Activated CD4-positive, alpha-beta memory T cell treated with anti-CD3 and anti-CD28 coated beads, Interleukin-2, amount 10 ng/mL, durations not matched to agents 7 days and 5 days (primary cell): ENCODE measurements around the gene SUPT3H. TPM values are rescaled to one million over a fixed set of nuclear protein-coding genes. Genes with fewer than 3 reads are reported as not detected.

Experiments
- CTCF ChIA-PET: fragments of 350-600 bp; sonication (Branson Sonifier 250); formaldehyde crosslinking; loops from one replicate; lab custom pipeline; 2021; ENCODE audit warnings: antibody characterized with exemption, inconsistent platforms; lab: Charles Lee
- POLR2A ChIA-PET: fragments of 350-600 bp; sonication (Branson Sonifier 250); formaldehyde crosslinking; loops from one replicate; lab custom pipeline; 2021; ENCODE audit warnings: antibody characterized with exemption; lab: Charles Lee
- DNase-seq: peaks from one replicate; pipeline ENCODE4 v3.0.0-alpha.2; 2020
- H3K27ac Mint-ChIP-seq: one replicate; pipeline ENCODE4 v1.8.0; 2021; ENCODE audit warnings: mild to moderate bottlenecking, mixed read lengths
- H3K27me3 Mint-ChIP-seq: one replicate; pipeline ENCODE4 v1.8.0; 2021; ENCODE audit warnings: mixed read lengths
- H3K36me3 Mint-ChIP-seq: one replicate; pipeline ENCODE4 v1.8.0; 2021; ENCODE audit warnings: low read depth, mixed read lengths
- H3K4me1 Mint-ChIP-seq: one replicate; pipeline ENCODE4 v1.8.0; 2021; ENCODE audit warnings: mixed read lengths
- H3K4me3 Mint-ChIP-seq: one replicate; pipeline ENCODE4 v1.8.0; 2021; ENCODE audit warnings: mild to moderate bottlenecking, mixed read lengths
- H3K9me3 Mint-ChIP-seq: one replicate; pipeline ENCODE4 v1.8.0; 2021; ENCODE audit warnings: mixed read lengths
- total RNA-seq, 2 experiments: library from RNA; stranded (reverse); gene quantifications; one replicate each; pipeline ENCODE4 v1.2.3, GENCODE V29; 2021

SUPT3H gene
- total RNA-seq, 2 experiments from 2014 or later: 7.4 to 9.7 TPM

DNA sequence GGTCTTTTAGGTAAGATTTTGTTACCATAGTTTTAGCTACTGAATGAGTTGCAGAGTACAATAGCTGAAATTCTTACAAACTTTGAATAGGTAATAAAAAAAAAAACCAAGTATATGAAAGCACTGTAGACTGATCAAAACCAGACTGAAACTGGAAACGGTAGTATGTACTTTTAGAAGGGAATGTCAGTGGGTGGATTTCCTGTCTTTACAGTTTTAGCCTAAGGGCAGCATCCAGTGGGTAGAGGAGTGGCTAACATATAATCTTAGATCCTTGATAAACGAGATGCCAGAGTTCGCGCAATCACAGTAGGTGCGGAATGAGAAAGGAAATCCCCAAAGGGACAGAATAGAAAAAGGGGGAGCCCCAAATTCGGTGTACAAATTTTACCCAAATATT lies 435.5 kb downstream of the SUPT3H start:
- no peak overlapping the region for H3K4me3 Mint-ChIP-seq
- peaks cover 23% of the 10 kb centered on the region for H3K4me1 Mint-ChIP-seq
- no peaks in the 10 kb centered on the region for H3K27me3 Mint-ChIP-seq
- peaks cover 23% of the 10 kb centered on the region for H3K36me3 Mint-ChIP-seq
- CTCF ChIA-PET: no interaction called here
- peaks cover 34% of the 10 kb centered on the region for H3K9me3 Mint-ChIP-seq
- no peak overlapping the region for H3K27ac Mint-ChIP-seq
- no peak for DNase-seq
- POLR2A ChIA-PET: no interaction called here

DNA sequence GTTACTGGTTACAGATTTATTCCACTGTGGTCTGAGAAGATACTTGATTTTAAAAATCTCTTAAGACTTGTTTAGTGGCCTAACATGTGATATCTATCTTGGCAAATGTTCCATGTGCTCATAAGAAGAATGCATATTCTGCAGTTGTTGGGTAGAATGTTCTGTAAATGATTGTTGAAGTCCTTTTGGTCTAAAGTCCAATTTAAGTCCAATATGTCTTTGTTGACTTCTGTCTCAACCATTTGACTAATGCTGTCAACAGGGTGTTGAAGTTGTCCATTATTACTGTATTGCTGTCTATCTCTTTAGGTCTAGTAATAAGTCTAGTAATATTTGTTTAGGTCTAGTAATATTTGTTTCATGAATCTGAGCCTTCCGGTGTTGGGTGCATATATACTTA lies 437.4 kb downstream of the SUPT3H start:
- H3K27ac Mint-ChIP-seq: no peak overlapping the region
- peaks cover 34% of the 10 kb centered on the region for H3K4me1 Mint-ChIP-seq
- peaks cover 22% of the 10 kb centered on the region for H3K9me3 Mint-ChIP-seq
- POLR2A ChIA-PET: no interaction called here
- CTCF ChIA-PET: no interaction called here
- H3K4me3 Mint-ChIP-seq: no peak overlapping the region
- peaks cover 19% of the 10 kb centered on the region for H3K36me3 Mint-ChIP-seq
- H3K27me3 Mint-ChIP-seq: no peaks in the 10 kb centered on the region
- no peak for DNase-seq

DNA sequence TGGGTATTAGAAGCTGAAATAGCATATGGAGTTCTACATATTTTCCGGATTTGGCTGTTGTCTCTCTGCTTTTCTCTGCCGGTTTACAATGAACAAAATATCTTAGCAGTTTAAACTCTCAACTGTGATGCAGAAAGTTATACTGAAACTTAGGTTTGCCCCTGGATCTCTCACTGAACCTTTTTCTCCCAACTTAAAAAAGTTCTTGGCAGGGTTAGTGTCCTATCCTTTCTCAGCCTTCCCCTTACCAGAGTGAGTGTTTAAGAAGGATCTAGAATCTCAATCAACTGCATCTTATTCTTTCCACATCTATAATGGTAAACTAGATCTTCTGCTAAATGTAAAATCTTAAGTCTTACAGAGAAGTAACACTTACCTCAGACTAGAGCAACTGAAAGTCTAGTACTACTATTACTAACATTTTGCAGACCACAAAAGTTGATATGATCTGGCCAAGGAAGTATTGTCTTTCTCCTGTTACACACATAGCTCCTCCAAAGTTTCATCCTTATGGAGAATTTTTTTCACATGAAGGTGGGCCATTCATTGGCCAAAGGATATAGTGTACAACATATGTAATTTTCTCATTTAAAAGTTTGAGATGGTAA lies 441.9 kb downstream of the SUPT3H start:
- Mint-ChIP-seq H3K4me1 (peaks cover 42% of the 10 kb centered on the region), H3K9me3 (peaks cover 13% of the 10 kb centered on the region), H3K36me3 (peaks cover 16% of the 10 kb centered on the region), H3K4me3 (peak overlapping the region; percentile 1), H3K27ac (peak overlapping the region; percentile 73), H3K27me3 (no peaks in the 10 kb centered on the region)
- no peak for DNase-seq
- CTCF ChIA-PET: no interaction called here
- POLR2A ChIA-PET: interaction anchor here (0.5 to 1.4 kb wide), 4 partner anchors 11 to 486 kb away, joined by 3 read pairs; no protein-coding TSS in a partner anchor

DNA sequence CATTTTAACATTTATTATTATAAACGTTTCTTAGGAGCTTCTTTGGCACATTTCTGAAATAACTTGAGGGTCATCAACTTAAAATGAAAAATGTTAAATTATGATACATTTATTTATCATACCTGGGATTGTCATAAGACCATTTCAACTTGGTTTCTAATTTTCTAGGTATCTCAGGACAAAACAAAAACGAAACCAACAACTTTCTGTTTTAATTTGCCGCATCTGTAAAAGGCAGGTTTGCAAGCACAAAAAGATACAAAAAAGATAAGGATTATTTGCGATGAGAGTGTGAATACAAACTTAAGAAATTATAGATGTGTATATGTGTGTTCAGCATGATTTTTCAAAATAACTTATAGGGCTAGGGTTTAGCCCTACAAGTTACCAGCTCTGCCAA lies 444.6 kb downstream of the SUPT3H start:
- peaks cover 42% of the 10 kb centered on the region for H3K4me1 Mint-ChIP-seq
- ChIA-PET POLR2A (interaction anchor here (1.0 to 2.1 kb wide), 7 partner anchors 68 to 492 kb away, joined by 3 to 5 read pairs (median 4); partner anchors contain the start of gene SUPT3H), CTCF (interaction anchor here (0.8 to 1.7 kb wide), 4 partner anchors 223 to 486 kb away, joined by 3 to 4 read pairs (median 3); no protein-coding TSS in a partner anchor)
- no peaks in the 10 kb centered on the region for H3K9me3 Mint-ChIP-seq
- DNase-seq: no peak
- peak overlapping the region; percentile 84 for H3K4me3 Mint-ChIP-seq
- H3K36me3 Mint-ChIP-seq: peaks cover 7% of the 10 kb centered on the region
- H3K27ac Mint-ChIP-seq: peak overlapping the region; percentile 90
- no peaks in the 10 kb centered on the region for H3K27me3 Mint-ChIP-seq

DNA sequence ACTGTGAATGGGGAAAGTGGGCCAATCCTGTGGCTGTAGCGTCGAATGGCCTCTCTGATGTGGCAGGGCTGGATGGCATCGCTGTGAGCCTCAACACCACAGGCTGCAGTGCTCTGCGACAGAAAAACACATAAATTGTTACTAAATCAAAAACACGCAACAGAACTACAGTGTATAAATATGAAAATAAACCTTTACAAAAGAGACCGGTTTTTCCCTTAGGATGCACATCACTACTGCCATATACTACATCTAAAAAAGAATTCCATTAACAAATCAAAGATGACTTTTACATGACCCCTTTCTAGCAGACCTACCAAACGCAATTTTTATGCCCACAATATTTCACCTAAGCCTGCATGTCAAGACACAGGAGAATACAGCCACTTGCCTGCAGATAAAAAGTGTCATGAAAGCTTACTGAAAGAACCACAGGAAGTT lies 445.1 kb downstream of the SUPT3H start:
- H3K36me3 Mint-ChIP-seq: peaks cover 8% of the 10 kb centered on the region
- H3K9me3 Mint-ChIP-seq: no peaks in the 10 kb centered on the region
- H3K4me3 Mint-ChIP-seq: peak overlapping the region; percentile 84
- DNase-seq: peak; percentile 50
- POLR2A ChIA-PET: interaction anchor here (1.0 to 2.1 kb wide), 8 partner anchors 44 to 493 kb away, joined by 3 to 5 read pairs (median 4); partner anchors contain the start of gene SUPT3H
- CTCF ChIA-PET: interaction anchor here (1.7 kb wide), 2 partner anchors 223 to 277 kb away, joined by 3 to 4 read pairs; no protein-coding TSS in a partner anchor
- H3K27ac Mint-ChIP-seq: peak overlapping the region; percentile 90
- H3K27me3 Mint-ChIP-seq: no peaks in the 10 kb centered on the region
- peaks cover 42% of the 10 kb centered on the region for H3K4me1 Mint-ChIP-seq

DNA sequence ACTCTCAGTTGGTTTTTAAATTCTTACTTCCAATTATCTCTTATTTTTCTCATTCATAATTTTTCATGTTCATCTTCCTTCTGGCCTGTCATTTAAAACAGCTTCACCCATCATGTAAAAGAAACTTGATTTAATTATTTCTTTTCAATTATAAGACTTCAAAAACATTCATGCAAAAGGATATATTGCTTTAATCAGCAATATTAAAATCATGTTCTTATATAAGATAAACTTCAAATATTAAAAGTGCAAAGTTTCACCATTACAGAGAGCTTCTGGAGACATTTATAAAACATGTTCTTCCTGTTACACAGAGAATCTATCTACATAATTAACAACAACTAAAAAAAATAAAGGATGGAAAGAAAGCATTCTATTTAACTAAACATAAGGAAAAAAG lies 446.3 kb downstream of the SUPT3H start:
- H3K27me3 Mint-ChIP-seq: no peaks in the 10 kb centered on the region
- CTCF ChIA-PET: interaction anchor here (1.7 kb wide), 1 partner anchor 276 kb away, joined by 3 read pairs; no protein-coding TSS in a partner anchor

DNA sequence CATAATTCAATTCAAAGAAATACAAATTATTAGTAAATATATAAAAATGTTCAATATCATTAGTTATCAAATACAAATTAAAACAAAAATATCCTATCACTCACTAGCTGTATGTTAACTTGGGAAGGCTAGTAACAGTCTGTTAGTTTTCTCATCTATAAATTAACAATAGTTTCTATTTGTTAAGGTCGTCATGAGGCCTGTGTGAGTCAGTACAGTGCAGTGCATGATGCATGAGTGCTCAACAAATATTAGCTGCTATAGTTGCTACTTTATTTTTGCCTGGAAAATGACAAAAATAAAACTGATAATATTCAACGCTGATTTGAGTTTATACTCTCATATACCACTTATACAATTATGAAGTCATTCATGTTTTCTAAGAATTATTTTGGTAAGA lies 451.2 kb downstream of the SUPT3H start:
- no peak for DNase-seq
- Mint-ChIP-seq H3K36me3 (peaks cover 8% of the 10 kb centered on the region), H3K27ac (no peak overlapping the region), H3K9me3 (no peaks in the 10 kb centered on the region), H3K4me3 (no peak overlapping the region), H3K4me1 (peaks cover 46% of the 10 kb centered on the region), H3K27me3 (no peaks in the 10 kb centered on the region)
- POLR2A ChIA-PET: interaction anchor here (0.9 kb wide), 1 partner anchor 74 kb away, joined by 3 read pairs; no protein-coding TSS in a partner anchor
- CTCF ChIA-PET: no interaction called here

More for the DNA sequence above, 446.3 kb downstream of the SUPT3H start:
- POLR2A ChIA-PET: interaction anchor here (0.7 to 1.4 kb wide), 6 partner anchors 46 to 500 kb away, joined by 3 read pairs; partner anchors contain the start of gene SUPT3H
- Mint-ChIP-seq H3K4me1 (peaks cover 39% of the 10 kb centered on the region), H3K27ac (peak overlapping the region; percentile 48), H3K36me3 (peaks cover 8% of the 10 kb centered on the region), H3K9me3 (no peaks in the 10 kb centered on the region), H3K4me3 (peak overlapping the region; percentile 57)
- DNase-seq: no peak

DNA sequence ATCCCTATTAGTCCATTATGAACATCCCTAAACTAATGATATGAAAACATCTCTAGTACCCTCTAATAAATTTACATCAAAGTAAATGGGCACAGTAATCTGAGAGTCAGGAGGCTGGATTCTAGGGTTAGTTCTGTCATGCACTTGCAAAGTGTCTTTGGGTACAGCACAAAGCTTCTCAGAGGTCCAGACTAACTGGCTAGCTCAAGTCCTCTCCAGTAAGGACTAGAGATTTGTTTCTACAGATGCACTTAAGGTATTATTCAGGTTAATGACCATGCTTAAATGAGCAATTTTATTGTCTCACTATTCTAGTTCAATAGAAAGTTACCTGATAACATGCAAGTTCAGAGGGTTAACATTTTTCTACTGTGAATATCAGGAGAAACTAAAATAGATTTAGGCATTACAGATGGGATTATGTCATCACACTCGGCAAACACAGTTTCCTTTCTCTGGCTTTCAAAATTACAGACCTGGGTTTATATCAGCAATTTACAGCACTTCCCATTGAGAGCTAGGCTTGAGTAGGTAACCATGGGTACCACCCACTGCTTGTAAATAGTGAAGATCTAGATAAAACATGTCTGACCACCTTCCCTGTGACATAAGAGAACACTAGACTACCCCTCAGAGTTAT lies 452.5 kb downstream of the SUPT3H start:
- Mint-ChIP-seq H3K36me3 (peaks cover 6% of the 10 kb centered on the region), H3K4me1 (peaks cover 47% of the 10 kb centered on the region), H3K4me3 (no peak overlapping the region), H3K9me3 (no peaks in the 10 kb centered on the region), H3K27ac (peak overlapping the region; percentile 8), H3K27me3 (no peaks in the 10 kb centered on the region)
- ChIA-PET POLR2A (interaction anchor here (1.2 kb wide), 1 partner anchor 269 kb away, joined by 4 read pairs; no protein-coding TSS in a partner anchor), CTCF (no interaction called here)
- DNase-seq: no peak

DNA sequence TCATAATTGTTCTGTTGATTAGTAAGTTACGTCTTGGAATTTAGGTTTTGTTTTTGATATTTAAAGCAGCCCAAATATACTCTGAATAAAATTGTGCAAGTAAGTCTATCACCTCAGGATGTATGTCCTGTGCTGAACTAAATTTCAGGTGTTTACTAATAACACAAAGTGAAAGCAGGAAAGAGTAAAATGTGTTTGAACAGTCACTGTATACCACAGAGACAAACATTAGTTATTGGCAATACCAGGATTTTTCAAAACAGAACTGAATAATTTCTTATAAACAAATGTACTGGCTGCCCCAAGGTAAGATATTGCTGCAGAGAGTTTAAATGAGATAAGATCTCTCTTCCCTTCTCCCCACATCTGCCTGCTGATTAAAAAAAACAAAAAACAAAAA lies 454.3 kb downstream of the SUPT3H start:
- peaks cover 5% of the 10 kb centered on the region for H3K36me3 Mint-ChIP-seq
- H3K27ac Mint-ChIP-seq: peak overlapping the region; percentile 62
- peaks cover 47% of the 10 kb centered on the region for H3K4me1 Mint-ChIP-seq
- CTCF ChIA-PET: no interaction called here
- H3K27me3 Mint-ChIP-seq: no peaks in the 10 kb centered on the region
- POLR2A ChIA-PET: no interaction called here
- no peak overlapping the region for H3K4me3 Mint-ChIP-seq
- no peak for DNase-seq
- H3K9me3 Mint-ChIP-seq: no peaks in the 10 kb centered on the region

DNA sequence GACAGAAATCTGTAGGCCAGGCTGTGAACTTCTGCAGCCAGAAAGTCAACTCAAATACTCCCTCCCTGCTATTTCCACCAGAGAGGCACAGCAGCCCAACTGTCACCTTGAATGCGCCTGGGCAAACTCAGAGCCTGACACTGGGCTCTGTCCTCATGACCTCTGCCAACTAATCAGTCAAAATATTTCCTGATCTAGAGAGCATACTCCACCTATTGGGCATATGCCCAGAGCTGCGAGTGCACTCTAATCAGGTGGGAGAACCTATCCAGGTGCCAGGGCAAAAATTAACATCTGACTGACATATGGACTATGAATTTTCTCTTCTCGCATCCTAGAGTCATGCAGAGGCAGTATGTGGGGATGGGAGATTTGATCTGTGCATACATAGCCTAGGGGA lies 455.9 kb downstream of the SUPT3H start:
- no peaks in the 10 kb centered on the region for H3K36me3 Mint-ChIP-seq
- H3K4me3 Mint-ChIP-seq: peak overlapping the region; percentile 24
- POLR2A ChIA-PET: interaction anchor here (1.1 kb wide), 1 partner anchor 456 kb away, joined by 3 read pairs; the partner anchor contains the start of gene SUPT3H
- H3K9me3 Mint-ChIP-seq: no peaks in the 10 kb centered on the region
- no peak for DNase-seq
- peaks cover 47% of the 10 kb centered on the region for H3K4me1 Mint-ChIP-seq
- CTCF ChIA-PET: no interaction called here
- no peaks in the 10 kb centered on the region for H3K27me3 Mint-ChIP-seq
- peak overlapping the region; percentile 32 for H3K27ac Mint-ChIP-seq

DNA sequence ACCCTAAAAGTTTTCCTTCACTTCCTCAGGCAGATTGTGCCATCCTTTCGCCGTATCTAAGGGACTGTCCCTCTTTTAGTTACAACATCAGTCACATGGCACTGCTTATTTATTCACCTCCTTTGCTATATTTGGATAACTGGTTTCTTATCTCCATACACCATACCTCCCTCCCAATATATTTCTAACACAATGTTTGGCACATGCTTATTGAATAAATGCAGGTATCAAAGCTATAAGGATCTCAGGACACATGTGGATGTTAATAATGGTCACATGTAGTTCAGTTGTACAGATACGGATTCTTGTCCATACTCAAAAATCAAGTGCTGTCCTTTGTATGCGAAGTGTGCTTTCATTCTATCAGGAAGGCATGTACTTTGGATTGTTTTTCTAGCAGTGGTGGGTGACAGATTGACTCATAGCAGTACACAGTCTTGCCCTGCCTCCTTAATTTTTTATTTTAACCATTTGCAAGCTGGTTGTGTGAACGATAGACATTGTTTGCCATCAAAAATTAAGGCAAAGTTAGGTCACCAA lies 456.7 kb downstream of the SUPT3H start:
- H3K4me1 Mint-ChIP-seq: peaks cover 47% of the 10 kb centered on the region
- no peak overlapping the region for H3K4me3 Mint-ChIP-seq
- H3K9me3 Mint-ChIP-seq: no peaks in the 10 kb centered on the region
- H3K27ac Mint-ChIP-seq: no peak overlapping the region
- ChIA-PET POLR2A (interaction anchor here (1.1 kb wide), 1 partner anchor 457 kb away, joined by 3 read pairs; the partner anchor contains the start of gene SUPT3H), CTCF (no interaction called here)
- no peak for DNase-seq
- no peaks in the 10 kb centered on the region for H3K36me3 Mint-ChIP-seq
- H3K27me3 Mint-ChIP-seq: no peaks in the 10 kb centered on the region

DNA sequence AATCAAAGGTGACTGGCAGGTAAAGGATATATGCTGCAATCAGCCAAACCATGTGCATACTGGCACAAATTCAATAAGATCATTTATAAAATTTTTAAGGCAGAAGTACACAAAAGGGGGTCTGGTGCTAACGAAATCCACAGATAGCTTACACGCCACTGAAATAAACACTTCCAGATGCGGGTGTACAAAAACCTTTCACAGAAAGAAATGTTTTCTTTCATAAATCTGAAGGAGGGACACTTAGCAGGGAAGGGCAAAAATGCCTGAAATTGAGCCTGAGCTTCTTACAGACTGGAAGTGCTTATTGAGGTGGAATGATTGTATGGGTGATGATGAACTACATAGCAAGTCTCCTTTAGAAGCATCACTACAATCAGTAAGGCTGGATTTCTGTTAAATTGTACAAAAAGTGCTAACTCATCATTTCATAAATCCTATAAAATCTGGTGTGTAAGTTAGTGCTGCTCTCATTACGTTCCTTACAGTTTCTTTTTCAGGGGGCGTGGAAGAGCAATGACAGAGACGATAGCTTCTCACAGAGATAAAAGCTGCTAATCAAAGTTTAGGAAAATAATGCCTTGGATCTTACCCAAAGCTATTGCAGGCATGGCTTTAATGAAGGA lies 458.9 kb downstream of the SUPT3H start:
- POLR2A ChIA-PET: interaction anchor here (0.5 kb wide), 1 partner anchor 42 kb away, joined by 3 read pairs; no protein-coding TSS in a partner anchor
- CTCF ChIA-PET: interaction anchor here (0.6 kb wide), 1 partner anchor 11 kb away, joined by 3 read pairs; no protein-coding TSS in a partner anchor
- no peak for DNase-seq
- no peak overlapping the region for H3K27ac Mint-ChIP-seq
- H3K4me1 Mint-ChIP-seq: peaks cover 31% of the 10 kb centered on the region
- H3K9me3 Mint-ChIP-seq: peaks cover 2% of the 10 kb centered on the region
- H3K4me3 Mint-ChIP-seq: no peak overlapping the region
- no peaks in the 10 kb centered on the region for H3K27me3 Mint-ChIP-seq
- H3K36me3 Mint-ChIP-seq: peaks cover 9% of the 10 kb centered on the region
